Hematopoietic multipotent progenitor cell (in vitro differentiated cells): ENCODE measurements around the gene PDZD7. TPM values are rescaled to one million over a fixed set of nuclear protein-coding genes. Genes with fewer than 3 reads are reported as not detected.
A peak's percentile ranks its signal among the peaks of the same experiment; 100 is the strongest.
"Not testable (repeated sequence)": the region's sequence is repeated elsewhere in the genome, so short reads cannot be mapped to it uniquely, and the experiment has no call there.

Experiments used
- DNase-seq, 3 donors: peaks; one replicate each; pipeline ENCODE4 v3.0.0-alpha.2; 2011 to 2015; ENCODE audit warnings: low read depth in 2 of 3, low spot score in 2 of 3
- total RNA-seq: library from RNA; depleted of rRNA; stranded (reverse); fragments of >200 nt; gene quantifications from one replicate; pipeline ENCODE4 v1.2.3, GENCODE V29; 2012

PDZD7 gene
- total RNA-seq, 1 donor = 1.3 TPM

- no peak for DNase-seq
Measured at GRCh38 chr10:100988166-100988565, 42.8 kb downstream of the PDZD7 start.

DNA sequence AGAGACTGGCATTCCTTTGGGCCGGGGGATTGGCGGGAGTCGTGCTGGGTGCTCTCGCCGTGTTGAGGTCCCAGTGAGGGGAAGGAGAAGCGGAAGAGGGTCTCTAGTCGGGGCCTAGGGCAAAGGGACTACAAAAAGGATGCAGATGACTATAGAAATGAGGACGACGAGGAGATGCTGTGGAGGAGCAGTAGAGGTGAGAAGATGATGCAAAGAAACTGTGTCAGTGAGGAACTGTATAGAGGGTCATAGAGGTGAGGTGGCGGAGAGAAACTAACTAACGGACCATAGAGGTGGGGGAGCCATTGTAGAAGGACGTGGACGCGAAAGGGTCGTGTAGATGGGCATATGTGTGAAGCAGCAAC lies 43.3 kb downstream of the PDZD7 start:
- DNase-seq = no peak

- DNase-seq = peak; percentile 76 to 84 (median 80)
Measured at GRCh38 chr10:100986952-100987684, 43.8 kb downstream of the PDZD7 start, which contains the start of the genes MRPL43 and TWNK. Gene MRPL43 (minus strand): TSS chr10:100987497. CDS start chr10:100987443, 54 bp downstream. Gene TWNK (plus strand): TSS chr10:100987543. CDS start chr10:100988211, 668 bp downstream.

DNA sequence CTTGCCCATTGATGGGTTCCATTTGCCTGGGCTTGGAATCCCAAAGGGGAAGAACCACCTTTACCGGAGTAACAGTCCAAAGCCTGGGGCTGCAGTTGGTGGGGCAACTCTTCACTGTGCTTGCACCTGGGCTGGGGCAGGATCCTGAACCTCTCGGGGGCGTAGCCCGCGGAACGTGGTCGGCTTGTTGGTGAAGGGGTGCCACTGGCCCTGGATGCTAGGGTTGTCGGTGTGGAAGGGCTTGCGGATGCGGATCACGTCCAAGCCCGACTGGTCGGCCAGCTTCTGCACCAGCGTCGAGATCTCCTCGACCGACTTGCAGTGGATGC lies 44.3 kb downstream of the PDZD7 start:
- no peak for DNase-seq

DNA sequence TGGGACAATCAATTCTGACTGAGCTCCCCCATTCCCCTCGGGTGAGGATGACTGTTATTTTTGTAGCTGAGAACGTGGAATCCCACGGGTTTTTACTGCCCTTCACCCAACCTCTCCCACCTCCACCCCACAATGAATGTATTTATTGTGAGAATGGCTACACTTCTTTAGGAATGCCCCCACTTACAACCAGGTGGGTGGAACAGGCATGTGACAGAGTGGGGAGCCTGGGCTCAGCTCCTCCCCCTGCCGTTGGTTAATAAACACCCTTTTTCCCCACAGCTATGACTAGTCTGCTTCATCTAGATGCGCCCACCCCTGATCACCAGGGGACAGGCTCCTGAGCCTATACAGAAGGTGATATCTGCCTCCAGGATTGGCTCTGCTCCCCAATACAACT lies 45.6 kb downstream of the PDZD7 start:
- no peak for DNase-seq

GRCh38 chr10:100984672-100985177 lies 46.2 kb downstream of the PDZD7 start:
- DNase-seq = no peak

- no peak for DNase-seq
Measured at GRCh38 chr10:100983868-100984671, 46.9 kb downstream of the PDZD7 start.

GRCh38 chr10:100982916-100983830 lies 47.8 kb downstream of the PDZD7 start:
- no peak for DNase-seq

- DNase-seq = no peak
Measured at GRCh38 chr10:100981178-100981772, 49.7 kb downstream of the PDZD7 start.

- no peak for DNase-seq
Measured at GRCh38 chr10:100980711-100981110, 50.2 kb downstream of the PDZD7 start.

DNA sequence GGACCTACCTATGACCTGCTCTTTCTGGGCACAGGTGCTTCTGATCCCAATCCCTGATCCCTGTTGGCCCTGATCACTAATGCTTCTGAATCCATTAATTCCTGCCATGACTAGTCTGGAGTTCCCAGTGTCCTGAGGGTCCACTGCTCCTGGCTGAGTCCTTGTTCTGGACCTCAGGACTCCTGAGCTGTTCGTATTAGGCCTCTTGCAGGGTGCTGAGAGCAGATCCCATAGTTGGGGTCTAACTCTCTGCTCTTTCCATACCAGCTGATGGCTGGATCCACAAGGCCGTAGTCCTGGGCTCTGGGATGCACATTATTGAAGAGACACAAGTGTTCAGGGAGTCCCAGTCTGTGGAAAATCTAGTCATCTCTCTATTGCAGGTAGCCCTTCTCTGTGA lies 50.6 kb downstream of the PDZD7 start:
- no peak for DNase-seq

GRCh38 chr10:100979791-100980272 lies 51.1 kb downstream of the PDZD7 start:
- DNase-seq = no peak

GRCh38 chr10:100978901-100979195 lies 52.1 kb downstream of the PDZD7 start:
- no peak for DNase-seq

- no peak for DNase-seq
Measured at GRCh38 chr10:100978121-100978900, 52.6 kb downstream of the PDZD7 start.

DNA sequence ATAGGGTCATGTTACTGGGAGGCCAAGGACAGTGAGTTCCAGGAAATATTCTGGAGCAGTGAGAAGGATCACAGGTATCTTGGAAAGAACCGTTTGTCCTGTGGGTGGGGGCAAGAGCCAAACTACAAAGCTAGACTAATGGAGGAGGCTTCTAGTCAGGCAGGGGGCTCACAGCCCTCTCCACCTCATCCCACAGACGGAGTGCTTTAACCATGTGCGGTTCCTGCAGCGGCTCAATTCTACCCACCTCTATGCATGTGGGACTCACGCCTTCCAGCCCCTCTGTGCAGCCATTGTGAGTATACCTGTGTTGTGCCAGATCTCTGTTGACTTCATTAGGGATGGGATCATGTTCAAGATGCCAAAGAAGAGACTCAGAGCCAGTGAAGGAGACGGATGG lies 53.5 kb downstream of the PDZD7 start:
- DNase-seq = no peak

DNA sequence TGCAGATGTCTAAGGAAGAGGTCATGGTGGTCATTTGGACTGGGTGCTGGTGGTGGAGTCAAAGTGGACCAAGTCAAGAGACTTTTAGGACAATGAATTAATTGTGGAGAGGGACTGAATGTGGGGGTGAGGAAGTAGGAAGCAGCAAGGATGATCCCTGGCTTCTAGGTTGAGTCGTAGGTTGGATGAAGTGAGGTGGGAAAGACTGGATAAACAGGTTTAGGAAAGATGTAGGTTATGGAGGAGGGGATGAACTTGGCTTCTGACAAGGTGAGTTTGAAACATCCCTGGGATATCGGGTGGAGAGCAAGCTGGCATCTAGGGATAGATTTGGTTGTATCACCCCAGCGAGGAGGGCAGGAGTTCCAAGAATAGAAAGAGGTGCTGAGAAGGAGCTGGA lies 54.0 kb downstream of the PDZD7 start:
- no peak for DNase-seq

DNA sequence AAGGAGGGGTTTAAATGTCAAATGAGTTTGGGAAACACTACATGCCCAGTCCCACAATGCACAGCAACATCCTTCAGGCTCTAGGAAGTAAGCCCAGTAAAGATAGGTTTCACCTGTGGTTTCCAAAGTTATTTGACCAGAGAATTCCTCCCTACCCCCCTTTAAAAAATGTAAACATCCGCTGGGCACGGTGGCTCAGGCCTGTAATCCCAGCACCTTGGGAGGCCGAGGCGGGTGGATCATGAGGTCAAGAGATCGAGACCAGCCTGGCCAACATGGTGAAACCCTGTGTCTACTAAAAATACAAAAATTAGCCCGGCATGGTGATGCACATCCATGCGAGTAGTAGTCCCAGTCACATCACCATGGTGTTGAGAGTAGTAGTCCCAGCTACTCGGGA lies 55.5 kb downstream of the PDZD7 start:
- not testable (repeated sequence) for DNase-seq

DNA sequence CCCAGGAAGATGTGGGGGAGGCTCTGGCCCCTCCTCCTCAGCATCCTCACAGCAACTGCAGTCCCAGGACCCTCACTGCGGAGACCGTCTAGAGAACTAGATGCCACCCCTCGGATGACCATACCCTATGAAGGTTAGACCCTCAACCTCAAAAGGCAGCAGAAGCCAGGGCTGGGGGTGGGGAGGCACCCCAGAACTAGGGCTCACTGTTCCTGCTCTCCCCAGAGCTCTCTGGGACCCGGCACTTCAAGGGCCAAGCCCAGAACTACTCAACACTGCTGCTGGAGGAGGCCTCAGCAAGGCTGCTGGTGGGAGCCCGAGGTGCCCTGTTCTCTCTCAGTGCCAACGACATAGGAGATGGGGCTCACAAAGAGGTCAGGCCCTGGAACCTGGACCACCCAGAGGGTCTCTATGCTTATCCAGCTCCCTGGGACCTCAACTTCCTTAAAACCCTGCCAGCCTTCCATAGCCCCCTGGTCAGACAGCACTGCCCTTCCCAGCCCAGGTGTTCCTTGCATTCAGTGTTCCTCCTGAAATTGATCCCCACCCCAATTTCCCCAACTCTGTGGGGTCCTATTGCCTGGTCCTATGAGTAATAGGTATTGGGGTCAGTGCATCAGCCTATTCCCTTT lies 57.9 kb downstream of the PDZD7 start:
- no peak for DNase-seq
